ENCODE results near the gene LHX5.

LHX5 gene

GRCh38 chr12:113464852-113465719 is 6.6 kb downstream of the LHX5 start:
- no peak for DNase-seq (ENCODE audit: low read depth)

DNA sequence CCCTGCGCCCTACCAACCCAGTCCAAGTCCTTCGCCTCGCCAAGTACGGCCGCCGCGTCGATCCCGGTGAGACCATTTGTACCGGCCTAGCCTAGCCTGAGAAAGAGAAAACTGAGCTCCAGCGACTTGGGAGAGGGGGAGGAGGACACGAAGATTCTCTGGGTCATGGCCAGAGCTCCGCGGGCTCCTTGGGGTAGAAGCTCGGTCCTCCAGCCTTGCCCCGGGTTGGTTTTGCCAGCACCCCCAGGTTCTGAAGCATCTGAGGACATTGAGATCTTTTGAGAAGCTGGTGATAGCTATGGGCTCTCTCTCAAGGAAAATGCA is 7.3 kb downstream of the LHX5 start:
- DNase-seq (ENCODE audit: low read depth), result no peak

- no peak for DNase-seq (ENCODE audit: low read depth)
Measured at GRCh38 chr12:113463746-113464451, 7.8 kb downstream of the LHX5 start.

GRCh38 chr12:113462998-113463745 is 8.5 kb downstream of the LHX5 start:
- DNase-seq (ENCODE audit: low read depth), result no peak

GRCh38 chr12:113462117-113462774 is 9.4 kb downstream of the LHX5 start:
- peak; percentile 29 for DNase-seq (ENCODE audit: low read depth)

- DNase-seq (ENCODE audit: low read depth), result no peak
Measured at GRCh38 chr12:113461666-113462065, 10.0 kb downstream of the LHX5 start.

DNA sequence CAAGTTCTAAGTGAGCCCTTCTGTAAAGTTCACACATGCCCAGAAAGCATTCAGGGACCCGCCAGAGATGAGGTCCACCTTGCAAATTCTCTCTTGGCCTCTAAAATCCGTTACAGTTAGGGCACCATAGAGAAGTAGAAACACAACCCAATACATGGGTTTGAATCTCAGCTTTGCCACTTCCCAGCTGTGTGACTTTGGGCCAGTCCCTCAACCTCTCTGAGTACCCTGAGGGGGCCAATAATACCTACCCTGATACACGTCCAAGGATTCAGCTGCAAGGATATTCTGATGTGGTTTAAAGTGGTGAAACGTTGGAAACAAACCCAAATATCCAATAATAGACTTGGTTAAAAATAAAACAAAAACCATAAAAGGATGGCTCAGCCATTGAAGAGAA is 11.7 kb downstream of the LHX5 start:
- DNase-seq (ENCODE audit: low read depth), result no peak

- no peak for DNase-seq (ENCODE audit: low read depth)
Measured at GRCh38 chr12:113457710-113458109, 14.0 kb downstream of the LHX5 start.

DNA sequence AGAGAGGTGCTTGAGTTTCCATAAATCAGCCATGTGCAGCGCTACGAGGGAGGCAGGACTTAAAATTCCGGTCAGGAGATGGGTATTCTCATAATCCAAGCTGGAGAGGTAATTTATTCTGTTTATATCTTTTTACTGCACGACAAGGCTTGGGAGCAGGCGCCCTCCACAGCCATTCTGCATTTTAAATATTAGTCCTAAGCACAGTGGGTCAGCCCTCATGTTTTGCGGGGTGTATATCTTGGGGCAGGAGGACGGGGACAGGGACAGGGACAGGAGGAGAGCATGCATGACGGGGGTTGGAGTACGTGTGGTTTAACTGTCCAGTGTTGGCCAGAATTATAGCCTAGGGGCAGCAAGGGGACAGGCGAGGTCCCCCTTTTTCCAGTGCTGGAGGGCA is 14.5 kb downstream of the LHX5 start:
- DNase-seq (ENCODE audit: low read depth), result no peak

- no peak for DNase-seq (ENCODE audit: low read depth)
Measured at GRCh38 chr12:113456761-113457160, 14.9 kb downstream of the LHX5 start.

DNA sequence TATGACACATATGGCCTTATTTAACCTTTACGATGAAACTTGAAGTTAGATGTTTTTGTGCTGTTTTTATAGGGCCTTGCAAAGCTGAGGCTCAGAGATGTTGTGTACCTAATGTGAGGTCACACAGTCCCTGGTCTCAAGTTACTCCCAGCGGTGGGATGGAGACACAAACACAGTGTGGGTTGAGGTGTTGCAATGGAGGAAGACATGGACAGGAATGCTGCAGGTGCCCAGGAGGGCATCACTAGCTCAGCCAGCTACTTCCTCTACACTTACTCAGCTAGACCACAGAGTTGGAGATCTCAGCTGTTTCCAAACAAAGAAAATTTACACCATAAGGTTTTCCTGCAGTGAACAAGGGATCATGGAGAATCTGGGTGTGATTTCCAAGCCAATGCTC is 15.5 kb downstream of the LHX5 start:
- no peak for DNase-seq (ENCODE audit: low read depth)

DNA sequence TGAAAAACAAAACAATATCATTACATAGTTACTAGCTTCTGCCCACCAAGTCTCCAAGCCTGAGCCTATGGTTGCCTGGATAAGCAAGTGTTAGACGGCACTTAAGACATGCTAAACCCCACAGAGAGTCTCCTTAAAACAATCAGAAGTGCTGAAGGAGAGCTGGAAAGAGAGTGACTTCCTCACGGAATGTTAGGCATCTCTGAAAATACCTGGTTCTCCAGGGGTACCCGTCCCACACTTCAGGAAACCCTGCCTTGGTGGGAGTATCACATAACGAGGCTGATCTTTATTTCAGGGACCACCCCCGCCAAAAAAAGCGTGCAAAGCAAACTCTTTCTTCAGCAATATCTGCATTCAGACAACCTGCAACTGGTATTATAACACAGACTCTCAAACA is 18.3 kb downstream of the LHX5 start:
- no peak for DNase-seq (ENCODE audit: low read depth)

- no peak for DNase-seq (ENCODE audit: low read depth)
Measured at GRCh38 chr12:113452458-113452857, 19.2 kb downstream of the LHX5 start.

- no peak for DNase-seq (ENCODE audit: low read depth)
Measured at GRCh38 chr12:113449839-113450238, 21.8 kb downstream of the LHX5 start.

- DNase-seq (ENCODE audit: low read depth), result no peak
Measured at GRCh38 chr12:113449299-113449698, 22.4 kb downstream of the LHX5 start.

DNA sequence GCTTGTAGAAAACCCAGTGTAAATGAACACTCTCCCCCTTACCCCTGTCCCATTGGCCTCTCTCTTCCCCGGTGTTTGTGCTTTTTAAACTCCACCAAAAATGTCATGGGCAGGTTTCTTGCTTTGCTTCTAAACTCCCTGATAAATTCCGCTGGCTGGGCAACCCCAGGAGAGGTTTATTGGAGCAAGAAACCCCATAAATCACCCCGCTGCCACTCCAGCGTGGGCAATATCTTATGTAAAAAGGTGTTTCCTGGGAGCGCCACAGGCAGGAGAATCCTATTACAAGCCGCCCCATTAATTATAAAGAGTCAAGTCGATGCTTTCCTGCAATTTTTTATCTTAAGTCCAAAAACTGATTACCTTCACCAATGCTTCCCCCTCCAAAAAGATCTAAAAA is 22.8 kb downstream of the LHX5 start:
- no peak for DNase-seq (ENCODE audit: low read depth)

GRCh38 chr12:113445544-113446171 is 26.0 kb downstream of the LHX5 start:
- no peak for DNase-seq (ENCODE audit: low read depth)

- no peak for DNase-seq (ENCODE audit: low read depth)
Measured at GRCh38 chr12:113443030-113443539, 28.6 kb downstream of the LHX5 start.

- DNase-seq (ENCODE audit: low read depth), result no peak
Measured at GRCh38 chr12:113440947-113441782, 30.5 kb downstream of the LHX5 start.

DNA sequence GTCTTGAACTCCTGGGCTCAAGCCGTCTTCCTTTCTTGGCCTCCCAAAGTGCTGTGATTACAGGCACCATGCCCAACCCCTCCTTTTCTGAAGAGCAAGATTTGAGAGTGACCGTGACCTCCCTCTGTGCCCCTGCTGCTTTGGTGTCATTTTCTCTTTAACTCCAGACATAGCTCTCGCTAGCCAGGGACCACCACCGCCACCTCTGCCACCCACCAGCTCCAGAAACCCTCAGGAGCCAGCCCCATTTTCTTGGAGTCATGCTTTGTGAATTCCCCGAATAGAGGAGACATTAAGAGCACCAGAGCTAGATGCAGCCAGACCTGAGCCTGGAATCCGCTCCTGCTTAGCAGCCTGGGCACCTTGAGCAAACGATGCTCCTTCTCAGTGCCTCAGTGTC is 31.3 kb downstream of the LHX5 start:
- no peak for DNase-seq (ENCODE audit: low read depth)

GRCh38 chr12:113439606-113440030 is 32.1 kb downstream of the LHX5 start:
- DNase-seq (ENCODE audit: low read depth), result no peak

Measured in stimulated activated CD8-positive, alpha-beta memory T cell treated with anti-CD3 and anti-CD28 coated beads, Interleukin-12 subunit alpha, Interleukin-12 subunit beta, amount 100 ng/mL, for 4 hours (primary cell).